ENCODE measurements around the gene ELOVL4. TPM values are rescaled to one million over a fixed set of nuclear protein-coding genes. Genes with fewer than 3 reads are reported as not detected.

Gene ELOVL4
- 0.58 TPM for total RNA-seq
- long read RNA-seq, partial matches to known transcripts = 0 of 3 reads
- long read RNA-seq, other reads (novel, unspliced or antisense) = 1 of 3 reads

GRCh38 chr6:79947191-79948186, at the start of gene ELOVL4:
TSS of gene ELOVL4 (minus strand) at chr6:79947553. CDS start at chr6:79947279, 274 bp downstream.
- DNase-seq (ENCODE audit: low spot score) = no peak

DNA sequence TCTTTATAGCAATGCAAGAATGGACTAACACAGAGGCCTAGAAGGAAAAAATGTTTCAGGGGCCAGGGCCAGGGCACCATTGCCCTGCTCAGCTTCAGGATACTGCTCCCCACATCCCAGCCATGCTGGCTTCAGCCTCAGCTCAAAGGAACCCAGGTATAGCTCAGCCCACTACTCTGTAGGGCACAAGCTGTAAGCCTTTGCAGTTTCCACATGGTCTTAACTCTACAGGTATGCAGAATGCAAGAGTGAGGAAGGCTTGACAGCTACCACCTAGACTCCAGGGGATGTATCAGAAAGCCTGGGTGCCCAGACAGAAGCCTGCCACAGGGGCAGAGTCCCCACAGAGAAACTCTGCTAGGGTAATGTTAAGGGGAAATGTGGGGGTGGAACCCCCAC, 46.6 kb upstream of the ELOVL4 start:
- DNase-seq (ENCODE audit: low spot score) = no peak

GRCh38 chr6:79993012-79993910, 45.9 kb upstream of the ELOVL4 start:
- DNase-seq (ENCODE audit: low spot score) = no peak

- no peak for DNase-seq (ENCODE audit: low spot score)
Measured at GRCh38 chr6:79989641-79990040, 42.3 kb upstream of the ELOVL4 start.

DNA sequence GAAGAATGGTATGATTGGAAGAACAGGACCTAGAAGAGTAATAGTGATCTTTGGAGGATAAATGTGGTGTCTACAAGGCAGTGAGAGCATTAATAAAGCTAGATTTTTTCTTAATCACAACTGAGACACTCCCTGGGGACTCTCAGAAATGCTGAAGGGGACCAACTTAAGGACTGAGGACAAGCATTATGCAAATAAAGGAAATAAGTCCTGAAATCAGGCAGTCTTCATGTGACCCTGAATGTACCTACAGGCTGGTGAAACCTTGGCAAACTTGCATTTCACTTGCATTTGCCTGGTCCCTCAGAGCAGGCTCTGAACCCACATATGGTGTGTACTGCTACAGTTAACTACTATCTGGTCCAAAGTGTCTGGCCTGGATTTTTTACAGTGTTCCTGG, 37.8 kb upstream of the ELOVL4 start:
- no peak for DNase-seq (ENCODE audit: low spot score)

DNA sequence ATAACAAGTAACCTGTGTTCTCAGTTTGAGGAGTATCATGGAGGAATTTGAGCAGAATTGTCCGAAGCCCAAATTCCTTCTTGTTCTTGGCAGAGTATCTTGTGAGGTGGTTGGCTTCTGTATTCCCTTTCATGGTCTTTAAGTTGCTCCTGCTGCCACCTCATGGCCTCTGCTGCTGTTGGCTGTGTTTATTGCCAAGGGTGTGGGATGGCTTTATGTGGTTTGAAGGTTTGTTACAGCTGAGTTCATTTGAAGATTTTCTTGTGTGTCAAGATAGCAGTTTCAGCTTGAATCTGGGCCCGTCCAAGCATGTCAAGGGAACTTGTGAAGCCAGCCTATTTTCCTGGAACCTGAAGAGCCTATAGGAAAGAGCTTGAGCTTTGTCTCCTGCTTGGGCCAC, 36.9 kb upstream of the ELOVL4 start:
- no peak for DNase-seq (ENCODE audit: low spot score)

DNA sequence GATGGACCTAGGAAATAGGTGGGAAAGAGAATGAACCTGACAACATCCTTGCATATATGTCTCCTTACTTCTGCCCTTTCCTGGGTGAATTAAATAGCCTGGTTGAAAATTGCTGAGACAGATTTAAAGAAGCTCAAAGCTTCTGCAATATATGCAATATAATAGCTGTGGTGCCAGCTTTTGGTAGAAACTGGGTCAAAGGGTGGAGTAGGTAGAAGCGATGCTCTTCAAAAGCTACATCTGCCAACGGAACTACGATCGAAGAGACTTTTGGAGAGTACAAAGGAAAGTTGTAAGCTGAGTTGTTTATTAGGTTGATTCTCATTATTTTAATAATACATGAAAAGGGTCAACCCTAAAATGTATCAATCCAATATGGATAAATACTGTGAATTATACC, 34.3 kb upstream of the ELOVL4 start:
- no peak for DNase-seq (ENCODE audit: low spot score)

GRCh38 chr6:79971193-79971592, 23.8 kb upstream of the ELOVL4 start:
- no peak for DNase-seq (ENCODE audit: low spot score)

- no peak for DNase-seq (ENCODE audit: low spot score)
Measured at GRCh38 chr6:79969784-79970183, 22.4 kb upstream of the ELOVL4 start.

DNA sequence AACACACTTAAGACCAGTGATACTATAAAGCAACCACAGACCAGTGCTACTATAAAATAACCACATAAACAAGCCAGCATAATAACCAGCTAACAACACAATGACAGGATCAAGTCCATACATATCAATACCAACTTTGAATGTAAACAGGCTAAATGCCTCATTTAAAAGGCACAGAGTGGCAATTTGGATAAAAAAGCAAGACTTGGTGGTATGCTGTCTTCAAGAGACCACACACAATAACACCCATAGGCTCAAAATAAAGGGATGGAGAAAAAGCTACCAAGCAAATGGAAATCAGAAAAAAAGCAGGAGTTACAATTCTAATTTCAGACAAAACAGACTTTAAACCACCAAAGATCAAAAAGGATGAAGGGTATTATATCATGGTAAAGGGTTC, 19.8 kb upstream of the ELOVL4 start:
- no peak for DNase-seq (ENCODE audit: low spot score)

DNA sequence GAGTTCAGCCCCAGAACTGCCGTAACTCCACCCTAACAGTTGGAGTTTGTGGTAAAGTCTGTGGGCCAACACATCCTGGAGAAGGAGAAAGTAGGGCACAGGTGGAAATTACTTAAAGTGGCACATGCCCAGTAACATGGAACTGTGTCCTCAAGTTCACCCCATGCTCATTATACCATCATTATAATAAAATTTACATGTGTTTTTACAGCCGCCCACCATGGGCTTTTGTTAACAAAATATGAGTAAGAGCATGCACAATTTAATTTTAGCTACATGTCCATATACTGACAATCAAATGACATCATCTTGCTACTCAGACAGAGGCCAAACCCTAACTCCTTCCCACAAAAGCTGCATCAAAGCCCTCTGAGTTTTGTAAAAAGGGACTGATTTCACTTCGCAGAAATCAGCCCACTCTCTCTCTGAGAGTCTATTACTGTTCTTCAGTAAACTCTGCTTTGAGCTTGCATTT, 17.3 kb upstream of the ELOVL4 start:
- no peak for DNase-seq (ENCODE audit: low spot score)

DNA sequence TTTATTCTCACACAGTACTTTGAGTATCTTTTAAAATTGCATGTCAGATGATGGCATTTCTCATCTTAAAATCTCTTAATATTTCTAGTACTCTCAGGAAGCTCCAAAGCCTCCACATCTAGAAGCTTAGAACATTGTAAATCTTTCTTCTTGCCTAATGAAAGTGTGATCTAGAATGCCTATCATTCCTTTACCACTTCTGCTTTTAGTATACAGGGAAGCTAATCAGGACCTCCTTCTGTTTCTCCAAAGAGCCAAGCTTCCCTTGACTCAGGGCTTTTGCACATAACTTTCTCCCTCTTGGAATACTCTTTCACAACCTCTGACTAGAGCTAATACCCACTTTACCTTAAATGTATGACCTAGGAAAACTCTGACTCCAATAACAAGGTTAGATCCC, 7.5 kb upstream of the ELOVL4 start:
- DNase-seq (ENCODE audit: low spot score) = no peak

DNA sequence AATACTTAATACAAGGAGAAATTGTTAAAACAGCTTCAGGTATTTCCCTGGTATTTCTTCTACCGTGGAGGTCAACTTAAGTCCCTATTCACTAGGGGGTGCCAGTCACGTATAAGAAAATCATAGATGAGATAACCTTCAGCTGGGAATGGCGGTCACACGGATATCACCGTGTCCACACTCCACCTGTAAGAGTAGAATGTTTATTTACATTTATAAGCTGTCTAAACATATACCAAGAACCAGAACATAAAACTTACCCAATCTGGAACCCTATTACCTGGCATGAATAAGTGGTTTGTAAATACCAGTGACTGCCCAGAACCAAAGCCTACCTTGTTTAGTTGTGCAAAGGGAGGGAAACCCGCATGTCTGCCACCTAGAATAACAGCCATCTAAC, 1.9 kb upstream of the ELOVL4 start:
- DNase-seq (ENCODE audit: low spot score) = no peak

DNA sequence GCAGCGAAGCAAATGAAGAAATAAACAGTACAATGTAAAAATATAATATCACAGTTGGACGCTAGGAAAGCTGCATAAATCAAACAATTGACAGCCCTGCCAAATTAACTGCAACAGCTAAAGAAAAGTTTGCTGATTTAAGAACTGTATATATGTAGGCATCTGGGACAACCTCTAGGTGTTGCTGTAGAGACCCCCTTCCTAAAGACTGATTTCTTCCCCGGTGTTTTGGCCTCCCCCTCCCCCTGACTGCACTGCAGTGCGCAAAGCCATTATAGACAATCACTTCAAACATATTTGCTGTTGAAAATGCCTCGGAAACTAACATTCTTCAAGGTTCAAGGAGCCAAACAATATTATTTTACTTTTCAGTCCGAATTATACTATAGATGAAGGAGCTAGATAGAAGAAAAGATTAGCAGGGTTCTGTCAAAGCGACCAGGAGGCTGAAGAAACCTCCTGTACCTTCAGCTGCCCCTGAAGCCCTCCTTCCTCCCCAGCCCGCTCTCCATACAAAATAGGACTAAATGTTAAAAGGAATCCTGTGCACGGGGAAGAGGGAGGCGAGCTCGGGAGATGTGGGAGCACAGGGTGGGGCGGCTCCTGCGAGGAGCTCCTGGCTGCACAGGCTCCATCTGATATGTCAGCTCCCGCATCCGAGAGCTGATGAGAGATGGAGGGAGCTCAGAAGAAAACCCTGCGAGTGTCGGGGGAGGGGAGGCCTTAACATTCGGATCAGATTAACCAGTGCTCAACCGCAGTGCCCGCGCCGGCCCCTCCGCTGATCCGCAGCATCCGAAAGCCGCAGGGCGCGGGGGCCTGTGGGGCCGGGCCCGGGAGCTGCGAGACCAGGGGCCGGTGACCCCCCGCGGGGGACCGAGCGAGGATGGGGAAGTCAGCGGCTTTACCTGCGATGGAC, 822 bp downstream of the ELOVL4 start:
- DNase-seq (ENCODE audit: low spot score) = no peak

- no peak for DNase-seq (ENCODE audit: low spot score)
Measured at GRCh38 chr6:79943133-79943532, 4.2 kb downstream of the ELOVL4 start.

- no peak for DNase-seq (ENCODE audit: low spot score)
Measured at GRCh38 chr6:79941489-79942151, 5.7 kb downstream of the ELOVL4 start.

DNA sequence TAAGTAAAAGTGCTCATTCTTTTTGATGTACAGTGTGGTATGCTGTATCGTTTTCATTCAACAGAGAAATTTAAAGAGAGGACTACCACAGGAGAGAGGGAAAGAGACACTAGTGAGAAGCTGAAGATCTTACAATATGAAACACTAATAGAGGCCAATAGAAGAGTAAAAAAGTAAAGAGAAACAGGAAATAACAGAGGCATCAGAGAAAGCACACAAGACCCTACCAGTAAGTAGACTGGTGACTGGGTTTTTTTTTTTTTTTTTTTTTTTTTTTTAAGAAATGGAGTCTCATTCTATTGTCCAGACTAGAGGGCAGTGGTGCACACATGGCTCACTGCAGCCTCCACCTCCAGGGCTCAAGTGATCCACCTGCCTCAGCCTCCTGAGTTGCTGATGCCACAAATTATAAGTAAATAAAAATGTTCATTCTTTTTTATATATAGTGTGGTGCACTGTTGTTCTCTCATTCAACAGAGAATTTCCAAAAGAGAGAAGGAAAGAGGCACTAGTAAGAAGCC, 18.8 kb downstream of the ELOVL4 start:
- no peak for DNase-seq (ENCODE audit: low spot score)

DNA sequence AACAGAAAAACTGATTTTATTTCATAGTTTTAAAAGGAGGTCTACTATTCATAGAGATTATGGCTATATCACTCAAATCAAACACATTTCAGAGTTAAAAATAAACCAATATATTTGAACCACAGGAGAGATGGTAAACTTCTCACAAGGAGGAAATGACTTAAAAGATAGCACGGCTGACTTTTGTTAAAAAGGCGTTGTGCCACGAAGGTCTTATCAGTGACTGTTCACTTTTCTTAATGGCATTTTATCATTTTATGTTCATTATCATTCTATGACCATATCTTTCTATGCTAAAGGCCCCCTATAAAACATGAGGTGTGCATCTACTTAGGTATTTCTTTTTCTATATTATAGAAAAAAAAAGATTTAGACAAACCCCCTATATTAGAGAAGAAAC, 19.6 kb downstream of the ELOVL4 start:
- DNase-seq (ENCODE audit: low spot score) = no peak

- no peak for DNase-seq (ENCODE audit: low spot score)
Measured at GRCh38 chr6:79923270-79923669, 24.1 kb downstream of the ELOVL4 start.

DNA sequence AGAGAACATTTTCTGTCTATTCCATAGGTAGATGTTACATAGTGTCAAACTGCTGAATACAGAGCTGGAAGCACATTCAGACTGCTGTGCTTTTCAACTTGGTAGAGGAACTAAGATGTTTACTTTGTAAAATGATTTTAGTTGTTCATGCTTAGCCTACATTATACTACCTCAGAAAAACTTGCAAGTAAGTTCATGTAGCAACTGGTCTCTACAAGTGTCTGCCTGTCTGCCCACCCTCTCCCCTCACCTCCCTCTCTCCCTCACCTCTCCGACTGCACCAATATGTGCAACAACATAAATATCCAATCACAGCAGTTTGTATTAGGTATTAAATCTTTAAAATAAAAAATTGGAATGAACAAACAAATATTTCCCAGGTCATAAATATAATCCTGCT, 25.3 kb downstream of the ELOVL4 start:
- DNase-seq (ENCODE audit: low spot score) = no peak
